Left colon (tissue), 2 donors: ENCODE data around the gene NRXN2. TPM values are rescaled to one million over a fixed set of nuclear protein-coding genes. Genes with fewer than 3 reads are reported as not detected.

ENCODE experiments used
- ATAC-seq: fragments of 200-7000 bp; cut with Tn5 transposase; one replicate; pipeline ENCODE4 v1.9.1; 2020; ENCODE audit warnings: mild to moderate bottlenecking, moderate library complexity
- DNase-seq, 2 donors: peaks; one replicate each; pipeline ENCODE4 v3.0.0-alpha.2; 2020
- intact Hi-C, 2 donors: fragments of 100-400 bp; cut with DNase I in 1 of 2; cut with micrococcal nuclease in 1 of 2; formaldehyde crosslinking; loops; one replicate each; pipeline versions ENCODE4 v1.11.2 to v1.14.0; 2022; cut with DNase I, micrococcal nuclease
- total RNA-seq, 2 donors: library from RNA; stranded (reverse); fragmentation: NEBNext Ultra II Directional; extraction: Animal tissue kit (Norgen Biotek cat#: 25700); gene quantifications; one replicate each; pipeline ENCODE4 v1.2.1, GENCODE V29; 2021
- donor health status: DM: no; HTN: no; CAD: no.
- donor health status: DM: yes; HTN: yes; CAD: no.

Gene NRXN2
- total RNA-seq, 2 donors from 2014 or later: 3.6 to 5.3 TPM

- intact Hi-C loops: no loop called here
- ATAC-seq (no peak), DNase-seq (no peak)
These were observed 129.6 kb downstream of the NRXN2 start for GRCh38 chr11:64593156-64594105.

- DNase-seq: no peak
- intact Hi-C loops: no loop called here
- ATAC-seq: no peak
These were observed 130.3 kb downstream of the NRXN2 start for GRCh38 chr11:64592656-64593055.

- DNase-seq (no peak), ATAC-seq (no peak)
- intact Hi-C loops: no loop called here
These were observed 130.8 kb downstream of the NRXN2 start for GRCh38 chr11:64592234-64592615.

GRCh38 chr11:64591257-64592233, 131.5 kb downstream of the NRXN2 start:
- intact Hi-C loops: no loop called here
- ATAC-seq (no peak), DNase-seq (no peak)

DNA sequence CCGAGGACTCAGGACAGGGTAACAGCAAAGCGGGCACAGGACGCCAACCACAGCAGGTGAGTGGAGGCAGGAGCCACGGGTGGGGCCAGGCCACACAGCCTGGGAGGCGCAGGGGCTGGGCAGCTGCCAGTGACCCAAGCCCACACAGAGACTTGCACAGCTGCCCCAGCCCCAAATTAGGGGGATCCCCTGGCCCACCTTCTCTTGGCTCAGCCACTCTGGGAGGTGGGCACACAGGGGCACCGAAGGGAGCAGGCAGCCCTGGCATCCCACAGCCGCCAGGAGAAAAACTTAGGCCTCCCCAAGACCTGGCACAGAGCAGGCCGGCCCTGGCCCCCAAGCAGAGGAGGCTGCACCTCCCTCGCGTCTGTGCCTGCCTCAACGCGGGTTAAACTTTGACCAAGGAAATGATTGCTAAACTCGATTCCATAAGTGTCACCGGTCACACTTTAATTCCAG, 132.2 kb downstream of the NRXN2 start, which contains the start of gene SLC22A12:
Gene SLC22A12, plus strand, starts transcription at position 458 of the 459 bp plus-strand sequence. CDS start 337 bp downstream, outside the sequence.
- DNase-seq (no peak), ATAC-seq (peak; percentile 42)
- intact Hi-C loops: no loop called here

- DNase-seq (no peak), ATAC-seq (no peak)
- intact Hi-C loops: no loop called here
These were observed 134.3 kb downstream of the NRXN2 start for GRCh38 chr11:64588701-64589100.

DNA sequence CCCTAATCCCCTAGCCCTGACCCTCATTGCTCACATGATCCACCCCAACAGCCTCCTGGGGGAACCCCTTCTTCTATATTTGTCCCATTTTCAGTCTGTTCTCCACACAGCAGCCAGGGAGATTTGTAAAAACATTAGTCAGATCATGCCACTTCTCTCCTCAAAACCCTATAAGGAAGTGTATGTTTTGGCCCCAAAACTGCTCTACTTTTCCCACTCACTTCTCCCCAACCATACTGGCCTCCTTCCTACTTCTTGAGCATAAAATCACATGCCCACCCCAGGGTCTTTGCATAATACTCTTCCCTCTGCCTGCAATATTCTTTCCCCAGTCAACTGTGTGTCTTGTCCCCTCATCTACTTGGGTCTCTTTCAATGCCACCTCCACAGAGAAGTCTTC, 136.6 kb downstream of the NRXN2 start:
- DNase-seq (no peak), ATAC-seq (no peak)
- intact Hi-C loops: no loop called here

DNA sequence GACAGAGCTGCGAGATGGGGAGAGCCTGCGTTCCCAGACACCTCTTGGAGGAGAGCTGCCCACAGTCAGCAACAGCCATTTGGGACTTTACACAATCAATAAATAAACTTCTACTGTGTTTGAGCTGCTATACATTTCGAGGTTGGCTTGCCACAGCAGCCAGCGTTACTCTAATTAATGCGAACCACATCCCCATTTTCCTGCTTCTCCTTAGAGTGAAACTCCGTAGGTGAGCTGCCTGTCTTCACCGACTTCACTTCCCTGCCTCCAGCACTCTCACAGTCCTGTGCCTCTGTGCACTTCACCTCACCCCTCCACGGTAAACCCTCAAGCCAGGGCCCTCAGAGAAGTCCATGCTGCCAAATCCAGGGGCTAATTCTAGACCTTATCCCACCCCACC, 137.8 kb downstream of the NRXN2 start:
- intact Hi-C loops: no loop called here
- ATAC-seq (no peak), DNase-seq (no peak)

- intact Hi-C loops: no loop called here
- ATAC-seq: no peak
- no peak for DNase-seq
These were observed 139.4 kb downstream of the NRXN2 start for GRCh38 chr11:64583296-64584262.

DNA sequence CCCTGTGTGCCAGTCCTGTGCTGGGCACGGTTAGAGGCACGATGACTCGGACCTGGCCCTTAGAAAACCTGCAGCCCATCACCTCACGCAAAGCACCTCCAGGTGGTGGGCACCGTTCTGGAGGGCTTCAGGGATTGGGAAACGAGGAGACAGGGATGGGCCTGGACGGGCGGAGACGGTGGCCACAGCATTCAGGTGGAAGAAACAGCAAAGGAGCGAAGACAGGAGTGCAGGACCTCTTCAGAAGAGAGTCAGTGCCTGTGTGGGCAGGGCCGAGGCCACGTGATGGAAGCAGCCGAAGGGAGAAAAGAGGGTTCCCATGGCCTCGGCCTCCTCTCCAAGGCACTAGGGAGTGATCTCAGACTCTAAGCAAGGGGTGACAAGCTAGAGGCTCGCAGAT, 140.1 kb downstream of the NRXN2 start:
- ATAC-seq (no peak), DNase-seq (no peak)
- intact Hi-C loops: no loop called here

- DNase-seq (no peak), ATAC-seq (peak; percentile 38)
- intact Hi-C loops: no loop called here
These were observed 141.9 kb downstream of the NRXN2 start for GRCh38 chr11:64581057-64581523.

DNA sequence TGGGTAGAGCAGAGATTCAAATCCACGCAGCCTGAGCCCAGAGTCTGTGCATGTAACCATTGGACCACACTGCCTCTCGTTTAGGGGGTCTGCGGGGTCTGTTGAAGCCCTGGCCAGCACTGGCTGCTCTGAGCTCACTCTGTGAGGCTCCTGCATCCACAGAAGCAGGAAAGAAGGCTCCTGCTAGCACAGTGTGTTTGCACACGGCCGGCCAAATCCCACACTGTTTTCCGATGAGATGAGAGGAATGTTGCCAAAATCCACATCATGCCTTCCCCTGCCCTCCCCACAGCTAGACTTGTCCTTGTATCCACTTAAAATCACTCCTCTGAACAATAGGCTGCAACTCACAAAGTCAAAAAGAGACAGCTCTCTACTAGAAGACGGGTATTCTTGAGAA, 142.6 kb downstream of the NRXN2 start:
- DNase-seq: no peak
- intact Hi-C loops: no loop called here
- no peak for ATAC-seq

DNA sequence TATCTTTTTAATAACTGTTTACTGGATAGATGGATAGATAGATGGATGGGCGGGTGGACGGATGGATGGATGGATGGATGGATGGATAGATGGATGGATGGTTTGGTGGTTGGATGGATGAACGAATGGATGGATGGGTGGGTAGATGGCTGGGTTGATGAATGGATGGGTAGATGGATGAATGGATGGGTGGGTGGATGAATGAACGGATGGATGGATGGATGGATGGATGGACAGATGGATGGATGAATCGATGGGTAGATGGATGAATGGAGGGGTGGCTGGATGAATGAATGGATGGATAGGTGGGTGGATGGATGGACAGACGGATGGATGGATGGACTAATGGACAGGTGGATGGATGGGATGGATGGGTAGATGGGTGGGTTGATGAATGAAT, 145.8 kb downstream of the NRXN2 start:
- DNase-seq (no peak), ATAC-seq (no peak)
- intact Hi-C loops: no loop called here

- intact Hi-C loops: no loop called here
- ATAC-seq (no peak), DNase-seq (no peak)
These were observed 150.9 kb downstream of the NRXN2 start for GRCh38 chr11:64572143-64572542.

DNA sequence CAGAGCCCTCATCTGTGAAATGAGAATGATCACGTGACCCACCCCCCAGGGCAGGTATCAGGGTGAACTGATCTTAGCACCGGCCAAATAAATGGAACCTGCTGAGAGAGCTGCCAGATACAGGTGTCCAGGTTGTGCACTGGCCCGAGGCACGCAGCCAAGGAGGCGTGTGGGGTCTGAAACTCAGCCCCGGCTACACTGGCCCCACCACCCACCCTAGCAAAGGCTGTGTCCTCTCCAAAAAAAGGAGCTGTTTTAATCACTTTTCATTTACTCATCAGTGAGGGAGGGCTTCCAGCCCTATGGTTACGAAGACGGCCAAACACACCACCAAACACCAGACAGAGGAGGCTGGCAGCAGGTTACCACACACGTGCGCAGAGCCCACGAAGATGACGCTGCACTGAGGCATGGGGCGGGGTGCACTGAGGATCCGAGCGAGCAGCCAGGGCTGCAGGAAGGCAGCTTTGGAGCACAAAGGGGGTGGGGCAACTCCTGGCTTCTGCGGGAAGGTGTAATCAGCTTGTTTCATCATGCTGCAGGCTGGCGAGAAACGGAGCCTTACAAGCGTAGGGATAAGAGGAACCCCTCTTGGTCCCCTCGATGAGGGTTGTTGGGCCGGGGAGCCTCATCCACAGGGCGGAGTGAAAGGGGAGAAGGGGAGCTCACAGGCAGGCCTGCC, 151.4 kb downstream of the NRXN2 start:
- ATAC-seq: peak; percentile 89
- peak; percentile 42 to 51 for DNase-seq
- intact Hi-C loops: no loop called here

DNA sequence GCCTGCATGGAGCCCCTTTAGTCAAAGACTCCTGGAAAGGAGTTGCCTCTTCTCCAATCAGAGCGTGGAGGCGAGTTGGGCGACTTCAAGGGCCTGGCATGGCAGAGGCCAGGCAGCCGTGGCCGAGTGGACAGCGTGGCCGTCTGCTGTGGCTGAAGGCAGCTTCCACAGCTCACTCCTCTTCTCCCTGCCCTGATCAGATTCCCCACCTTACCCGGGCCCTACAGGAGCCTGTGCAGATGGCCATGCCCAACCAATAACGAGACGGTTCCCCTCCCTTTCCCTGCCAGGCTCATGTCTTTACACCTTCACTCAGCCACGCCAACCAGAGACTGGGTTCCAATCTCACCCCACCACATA, 152.0 kb downstream of the NRXN2 start:
- intact Hi-C loops: no loop called here
- ATAC-seq: no peak
- DNase-seq: no peak

DNA sequence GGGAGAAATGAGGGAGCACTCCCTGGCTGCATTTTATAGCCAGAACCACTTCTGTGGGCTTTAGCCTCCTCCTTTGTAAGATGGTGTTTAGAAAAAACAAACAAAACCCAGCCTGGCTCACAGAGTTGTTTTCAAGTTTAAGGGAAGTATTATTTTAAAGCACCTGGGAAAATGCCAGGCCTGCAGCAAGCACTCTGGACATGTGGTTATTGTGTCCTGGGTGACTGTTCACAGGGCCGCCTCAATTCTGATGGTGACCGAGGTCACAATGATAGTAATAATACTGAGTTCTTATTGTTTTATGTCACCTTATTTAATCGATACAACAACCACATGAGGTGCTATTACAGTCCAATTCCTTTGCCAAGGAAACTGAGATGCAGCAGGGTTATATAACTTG, 152.7 kb downstream of the NRXN2 start:
- ATAC-seq (peak; percentile 58), DNase-seq (peak in 1 of 2 donors; percentile 21)
- intact Hi-C loops: no loop called here
